ENCODE data around the gene SPATA7.

- no peak for TF ChIP-seq CTCF (conservative IDR thresholded peaks at IDR 0.05; ENCODE audit: low read depth, low read length)
- no peak for TF ChIP-seq EZH2 (IDR thresholded peaks at IDR 0.05; ENCODE audit: borderline replicate concordance, low read depth, low read length, poor library complexity, severe bottlenecking)
Measured at GRCh38 chr14:88379706-88380343, 5.6 kb upstream of the SPATA7 start.

Data from A673 (cell line).